Astrocyte (in vitro differentiated cells and primary cell): ENCODE results near the gene PTRH1. TPM values are rescaled to one million over a fixed set of nuclear protein-coding genes. Genes with fewer than 3 reads are reported as not detected.

Source experiments
- DNase-seq: peaks from one replicate; pipeline ENCODE4 v3.0.0-alpha.2; 2010; ENCODE audit warnings: low read depth
- FAIRE-seq: peaks from 2 replicates; lab custom pipeline; 2011; peaks lifted over from hg19 to GRCh38; lab: Jason Lieb, UNC
- H2AFZ ChIP-seq: 2 replicates; pipeline ENCODE4 v1.6.0; 2012; ENCODE audit warnings: low read depth, low read length, inconsistent platforms
- H3K27ac ChIP-seq: 2 replicates; pipeline ENCODE4 v1.5.1; 2011; ENCODE audit warnings: low read depth, low read length, inconsistent platforms
- H3K27me3 ChIP-seq: 2 replicates; pipeline ENCODE4 v1.6.0; 2011; ENCODE audit warnings: low read length, inconsistent platforms; ENCODE audit not compliant: insufficient read depth
- H3K36me3 ChIP-seq: 2 replicates; pipeline ENCODE4 v1.5.1; 2011; ENCODE audit warnings: low read length, inconsistent platforms; ENCODE audit not compliant: insufficient read depth
- H3K4me1 ChIP-seq: 2 replicates; pipeline ENCODE4 v1.5.1; 2011; ENCODE audit warnings: low read length, inconsistent platforms; ENCODE audit not compliant: insufficient read depth
- H3K4me2 ChIP-seq: 2 replicates; pipeline ENCODE4 v1.6.0; 2012; ENCODE audit warnings: low read length, inconsistent platforms
- H3K4me3 ChIP-seq: 2 replicates; pipeline ENCODE4 v1.5.1; 2011; ENCODE audit warnings: low read depth, mild to moderate bottlenecking, low read length, inconsistent platforms; ENCODE audit not compliant: insufficient read depth
- H3K79me2 ChIP-seq: 2 replicates; pipeline ENCODE4 v1.6.0; 2012; ENCODE audit warnings: mild to moderate bottlenecking, low read length, inconsistent platforms; ENCODE audit not compliant: insufficient read depth
- H3K9ac ChIP-seq: 2 replicates; pipeline ENCODE4 v1.6.0; 2012; ENCODE audit warnings: mild to moderate bottlenecking, low read length, inconsistent platforms
- H3K9me3 ChIP-seq: 2 replicates; pipeline ENCODE4 v1.5.1; 2012; ENCODE audit warnings: low read depth, mild to moderate bottlenecking, low read length, inconsistent platforms; ENCODE audit not compliant: insufficient read depth
- H4K20me1 ChIP-seq: 2 replicates; pipeline ENCODE4 v1.6.0; 2012; ENCODE audit warnings: low read length, inconsistent platforms; ENCODE audit not compliant: insufficient read depth
- H3K27ac Mint-ChIP-seq: one replicate; pipeline ENCODE4 v1.8.0; 2021; ENCODE audit warnings: mild to moderate bottlenecking, mixed read lengths; ENCODE audit not compliant: unreplicated experiment
- H3K27me3 Mint-ChIP-seq: one replicate; pipeline ENCODE4 v1.8.0; 2021; ENCODE audit warnings: low read depth, mixed read lengths; ENCODE audit not compliant: unreplicated experiment
- H3K36me3 Mint-ChIP-seq: one replicate; pipeline ENCODE4 v1.8.0; 2021; ENCODE audit warnings: low read depth, mixed read lengths; ENCODE audit not compliant: unreplicated experiment
- H3K4me1 Mint-ChIP-seq: one replicate; pipeline ENCODE4 v1.8.0; 2021; ENCODE audit warnings: low read depth, mixed read lengths; ENCODE audit not compliant: unreplicated experiment
- H3K4me3 Mint-ChIP-seq: one replicate; pipeline ENCODE4 v1.8.0; 2021; ENCODE audit warnings: mild to moderate bottlenecking, moderate library complexity, mixed read lengths; ENCODE audit not compliant: unreplicated experiment
- H3K9me3 Mint-ChIP-seq: one replicate; pipeline ENCODE4 v1.8.0; 2021; ENCODE audit warnings: mild to moderate bottlenecking, mixed read lengths; ENCODE audit not compliant: unreplicated experiment
- EZH2 ChIP-seq: IDR thresholded peaks from 2 replicates; pipeline ENCODE4 v1.6.1; 2012; ENCODE audit warnings: mild to moderate bottlenecking, low read length, inconsistent platforms; ENCODE audit not compliant: insufficient read depth
- total RNA-seq: library from RNA; stranded (reverse); gene quantifications from 2 replicates; pipeline ENCODE4 v1.2.1, GENCODE V29; 2021
- TF ChIP-seq, protein P1 (sequence below): IDR thresholded peaks from 2 replicates; pipeline ENCODE4 v1.5.1; 2011; ENCODE audit warnings: low read depth, mild to moderate bottlenecking, inconsistent platforms, low read length, moderate library complexity; ENCODE audit not compliant: insufficient read depth

Gene PTRH1
- total RNA-seq, 1 donor from 2014 or later = 9.9 TPM

DNA sequence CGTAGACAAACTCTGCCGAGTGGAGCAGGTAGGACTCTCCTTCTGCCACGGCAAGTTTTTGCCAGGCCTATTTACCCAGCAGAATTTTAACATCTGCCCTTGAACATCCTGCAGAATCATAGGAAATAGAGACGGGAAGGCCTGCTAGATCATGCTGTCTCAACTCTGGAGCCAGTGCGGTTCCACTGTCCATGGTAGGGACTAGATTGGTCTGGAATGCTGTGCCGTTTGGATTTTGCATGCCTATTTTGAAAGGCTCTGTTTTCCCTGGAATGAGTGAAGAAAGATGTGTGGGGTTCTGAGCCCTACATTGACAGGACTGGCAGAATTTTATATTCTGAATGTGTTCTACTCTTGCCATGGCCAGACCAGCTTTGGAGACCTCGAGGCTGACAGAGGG lies 42.2 kb downstream of the PTRH1 start:
- Histone ChIP-seq H3K9ac (no peak overlapping the region), H3K4me2 (no peak overlapping the region), H3K79me2 (no peaks in the 10 kb centered on the region), H3K9me3 (no peaks in the 10 kb centered on the region), H2AFZ (no peak overlapping the region), H3K27me3 (no peaks in the 10 kb centered on the region), H3K27ac (no peak overlapping the region), H4K20me1 (no peaks in the 10 kb centered on the region), H3K4me1 (no peaks in the 10 kb centered on the region), H3K36me3 (peaks cover 18% of the 10 kb centered on the region), H3K4me3 (no peak overlapping the region)
- H3K27ac Mint-ChIP-seq = no peak overlapping the region
- DNase-seq = no peak
- peaks cover 26% of the 10 kb centered on the region for H3K36me3 Mint-ChIP-seq
- no peaks in the 10 kb centered on the region for H3K9me3 Mint-ChIP-seq
- no peak for TF ChIP-seq EZH2
- TF ChIP-seq, protein P1, sequence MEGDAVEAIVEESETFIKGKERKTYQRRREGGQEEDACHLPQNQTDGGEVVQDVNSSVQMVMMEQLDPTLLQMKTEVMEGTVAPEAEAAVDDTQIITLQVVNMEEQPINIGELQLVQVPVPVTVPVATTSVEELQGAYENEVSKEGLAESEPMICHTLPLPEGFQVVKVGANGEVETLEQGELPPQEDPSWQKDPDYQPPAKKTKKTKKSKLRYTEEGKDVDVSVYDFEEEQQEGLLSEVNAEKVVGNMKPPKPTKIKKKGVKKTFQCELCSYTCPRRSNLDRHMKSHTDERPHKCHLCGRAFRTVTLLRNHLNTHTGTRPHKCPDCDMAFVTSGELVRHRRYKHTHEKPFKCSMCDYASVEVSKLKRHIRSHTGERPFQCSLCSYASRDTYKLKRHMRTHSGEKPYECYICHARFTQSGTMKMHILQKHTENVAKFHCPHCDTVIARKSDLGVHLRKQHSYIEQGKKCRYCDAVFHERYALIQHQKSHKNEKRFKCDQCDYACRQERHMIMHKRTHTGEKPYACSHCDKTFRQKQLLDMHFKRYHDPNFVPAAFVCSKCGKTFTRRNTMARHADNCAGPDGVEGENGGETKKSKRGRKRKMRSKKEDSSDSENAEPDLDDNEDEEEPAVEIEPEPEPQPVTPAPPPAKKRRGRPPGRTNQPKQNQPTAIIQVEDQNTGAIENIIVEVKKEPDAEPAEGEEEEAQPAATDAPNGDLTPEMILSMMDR = no peak
- H3K27me3 Mint-ChIP-seq = no peaks in the 10 kb centered on the region
- no peak for FAIRE-seq
- H3K4me3 Mint-ChIP-seq = no peak overlapping the region
- H3K4me1 Mint-ChIP-seq = no peaks in the 10 kb centered on the region

DNA sequence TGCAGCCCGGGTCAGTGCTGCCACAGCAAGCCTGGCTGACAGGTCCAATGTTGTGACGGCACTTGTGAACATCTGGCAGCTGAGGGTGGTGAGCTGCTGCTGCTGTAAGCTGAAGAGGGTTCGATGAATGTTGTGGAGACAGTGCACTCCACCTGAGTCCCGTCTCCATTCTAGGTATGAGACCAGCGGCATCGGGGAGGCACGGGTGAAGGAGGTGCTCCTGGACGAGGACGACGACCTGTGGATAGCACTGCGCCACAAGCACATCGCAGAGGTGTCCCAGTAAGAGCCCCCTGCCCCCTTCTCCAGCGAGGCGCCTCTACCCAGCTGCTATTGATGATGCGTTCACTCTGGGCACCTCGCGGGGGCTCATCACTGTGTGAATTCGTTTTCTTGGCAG lies 47.6 kb downstream of the PTRH1 start:
- no peak overlapping the region for H3K4me3 ChIP-seq
- H2AFZ ChIP-seq = no peak overlapping the region
- FAIRE-seq (no peak), DNase-seq (no peak)
- no peaks in the 10 kb centered on the region for H3K27me3 ChIP-seq
- Mint-ChIP-seq H3K9me3 (no peaks in the 10 kb centered on the region), H3K27ac (no peak overlapping the region), H3K27me3 (no peaks in the 10 kb centered on the region), H3K4me1 (no peaks in the 10 kb centered on the region), H3K36me3 (peaks cover 21% of the 10 kb centered on the region), H3K4me3 (no peak overlapping the region)
- H3K27ac ChIP-seq = no peak overlapping the region
- H3K79me2 ChIP-seq = no peaks in the 10 kb centered on the region
- no peak overlapping the region for H3K9ac ChIP-seq
- H3K4me2 ChIP-seq = no peak overlapping the region
- no peaks in the 10 kb centered on the region for H4K20me1 ChIP-seq
- TF ChIP-seq, protein P1 = no peak
- TF ChIP-seq EZH2 = no peak
- no peaks in the 10 kb centered on the region for H3K9me3 ChIP-seq
- peaks cover 14% of the 10 kb centered on the region for H3K36me3 ChIP-seq
- H3K4me1 ChIP-seq = no peaks in the 10 kb centered on the region

DNA sequence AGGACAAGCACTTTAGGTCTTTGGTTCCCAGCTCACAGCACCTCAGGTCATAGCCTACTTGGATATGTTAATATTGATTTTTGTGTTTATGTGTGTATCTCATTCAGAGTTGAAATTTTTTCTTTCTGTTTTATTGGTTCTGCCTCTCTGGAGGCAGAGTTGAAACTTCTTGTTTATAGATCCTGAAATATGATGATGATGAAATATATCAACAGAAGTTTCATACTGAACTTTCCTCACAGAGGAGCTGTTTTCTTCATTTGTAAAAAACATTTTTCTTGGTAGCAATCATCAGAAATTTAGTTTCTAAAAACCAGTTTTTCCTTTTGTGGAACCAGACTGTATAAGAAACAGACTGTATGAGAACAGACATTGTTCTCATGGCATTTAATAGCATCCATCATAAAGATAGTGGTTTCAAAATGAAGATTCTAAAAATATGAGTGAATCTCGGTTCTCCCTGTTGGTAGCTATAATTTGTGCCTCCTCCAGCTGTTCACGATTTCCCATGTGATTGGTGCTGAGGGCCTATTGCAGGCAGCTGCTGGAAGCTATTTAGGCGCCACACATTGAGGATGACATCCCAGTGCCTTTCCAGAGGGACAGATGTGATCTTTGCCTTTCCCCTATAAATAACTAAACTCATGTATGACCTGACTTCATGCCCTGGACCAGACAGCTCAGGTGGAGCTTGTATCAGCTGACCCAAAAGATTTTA lies 48.2 kb downstream of the PTRH1 start:
- H3K4me1 Mint-ChIP-seq = no peaks in the 10 kb centered on the region
- no peak overlapping the region for H3K4me3 Mint-ChIP-seq
- H3K9me3 ChIP-seq = no peaks in the 10 kb centered on the region
- H3K9ac ChIP-seq = no peak overlapping the region
- no peaks in the 10 kb centered on the region for H3K79me2 ChIP-seq
- FAIRE-seq (no peak), DNase-seq (no peak)
- H3K27ac Mint-ChIP-seq = no peak overlapping the region
- no peak overlapping the region for H3K4me2 ChIP-seq
- peaks cover 14% of the 10 kb centered on the region for H3K36me3 ChIP-seq
- TF ChIP-seq, protein P1 = no peak
- no peak for TF ChIP-seq EZH2
- no peak overlapping the region for H2AFZ ChIP-seq
- no peaks in the 10 kb centered on the region for H3K27me3 ChIP-seq
- no peaks in the 10 kb centered on the region for H4K20me1 ChIP-seq
- H3K4me1 ChIP-seq = no peaks in the 10 kb centered on the region
- no peaks in the 10 kb centered on the region for H3K9me3 Mint-ChIP-seq
- no peak overlapping the region for H3K27ac ChIP-seq
- no peak overlapping the region for H3K4me3 ChIP-seq
- peaks cover 21% of the 10 kb centered on the region for H3K36me3 Mint-ChIP-seq
- H3K27me3 Mint-ChIP-seq = no peaks in the 10 kb centered on the region
